Spleen (tissue), 7 donors: ENCODE data around the gene SLC9A8.

Experiments
- CTCF ChIP-seq, 11 experiments: fragments of 200-600 bp in 7 of 11; fragments of 450-650 bp in 4 of 11; sonication (generic) in 4 of 11; IDR thresholded peaks in 8 of 11; conservative IDR thresholded peaks in 3 of 11; 1 replicate in 7 of 11; 2 replicates in 4 of 11; pipeline versions ENCODE4 v1.4.0 to v1.8.0; 2016 to 2021; ENCODE audit warnings: antibody characterized with exemption in 11 of 11, inconsistent platforms in 4 of 11, mild to moderate bottlenecking in 1 of 11
- POLR2AphosphoS5 ChIP-seq, 3 donors: sonication (generic); formaldehyde crosslinking; IDR thresholded peaks; one replicate each; pipeline ENCODE4 v1.5.1; 2017; ENCODE audit warnings: antibody characterized with exemption in 3 of 3
- donor health status: DM: no; HTN: no; CAD: no; lungs with moderate emphysema.
- donor health status: DM: no; HTN: no; CAD: no.
- donor health status: DM: no; HTN: no; CAD: no.

GRCh38 chr20:49868964-49869363, 56.3 kb downstream of the SLC9A8 start:
- TF ChIP-seq POLR2AphosphoS5 (IDR thresholded peaks at IDR 0.05) = no peak
- TF ChIP-seq CTCF (IDR thresholded peaks at IDR 0.05 in 8 of 11, conservative IDR thresholded peaks at IDR 0.05 in 3 of 11) = no peak
